PC-3 (cell line): ENCODE data around the gene SMPD4.
"Not testable (repeated sequence)": the region's sequence is repeated elsewhere in the genome, so short reads cannot be mapped to it uniquely, and the experiment has no call there.

ENCODE experiments used
- EZH2 ChIP-seq: fragments of 300-600 bp; sonication (generic); IDR thresholded peaks from one replicate; pipeline ENCODE4 v1.6.1; 2017; ENCODE audit warnings: antibody characterized with exemption, mild to moderate bottlenecking, low read length; ENCODE audit not compliant: unreplicated experiment
- TF ChIP-seq, protein P1 (sequence below): fragments of 300-600 bp; sonication (generic); conservative IDR thresholded peaks from 2 replicates; pipeline ENCODE4 v1.5.1; 2017; ENCODE audit warnings: antibody characterized with exemption, low read depth, mild to moderate bottlenecking, low read length

DNA sequence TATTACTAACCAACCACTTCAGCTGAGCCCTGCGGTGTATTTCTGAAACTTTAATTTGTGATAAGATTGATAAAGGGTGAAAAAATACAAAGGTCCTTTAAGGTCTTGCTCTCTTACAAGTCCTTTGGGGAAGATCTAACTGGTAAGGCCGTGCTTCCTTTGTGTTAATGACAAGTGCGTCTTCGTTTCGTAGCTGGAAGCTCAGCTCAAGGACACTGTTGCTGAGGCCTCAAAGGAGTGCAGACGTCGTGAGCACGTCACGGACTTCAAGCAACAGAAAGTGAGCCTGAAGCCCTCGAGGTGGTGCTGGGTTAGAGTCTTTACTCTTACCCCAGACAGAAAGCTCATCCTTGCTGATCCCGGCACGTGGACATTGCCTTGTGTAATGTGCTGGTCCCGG is 25.6 kb upstream of the SMPD4 start:
- TF ChIP-seq, protein P1, sequence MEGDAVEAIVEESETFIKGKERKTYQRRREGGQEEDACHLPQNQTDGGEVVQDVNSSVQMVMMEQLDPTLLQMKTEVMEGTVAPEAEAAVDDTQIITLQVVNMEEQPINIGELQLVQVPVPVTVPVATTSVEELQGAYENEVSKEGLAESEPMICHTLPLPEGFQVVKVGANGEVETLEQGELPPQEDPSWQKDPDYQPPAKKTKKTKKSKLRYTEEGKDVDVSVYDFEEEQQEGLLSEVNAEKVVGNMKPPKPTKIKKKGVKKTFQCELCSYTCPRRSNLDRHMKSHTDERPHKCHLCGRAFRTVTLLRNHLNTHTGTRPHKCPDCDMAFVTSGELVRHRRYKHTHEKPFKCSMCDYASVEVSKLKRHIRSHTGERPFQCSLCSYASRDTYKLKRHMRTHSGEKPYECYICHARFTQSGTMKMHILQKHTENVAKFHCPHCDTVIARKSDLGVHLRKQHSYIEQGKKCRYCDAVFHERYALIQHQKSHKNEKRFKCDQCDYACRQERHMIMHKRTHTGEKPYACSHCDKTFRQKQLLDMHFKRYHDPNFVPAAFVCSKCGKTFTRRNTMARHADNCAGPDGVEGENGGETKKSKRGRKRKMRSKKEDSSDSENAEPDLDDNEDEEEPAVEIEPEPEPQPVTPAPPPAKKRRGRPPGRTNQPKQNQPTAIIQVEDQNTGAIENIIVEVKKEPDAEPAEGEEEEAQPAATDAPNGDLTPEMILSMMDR, result not testable (repeated sequence)
- not testable (repeated sequence) for TF ChIP-seq EZH2
